GM18520 (cell line): ENCODE data around the gene EGLN1.
"Not testable (repeated sequence)": the region's sequence is repeated elsewhere in the genome, so short reads cannot be mapped to it uniquely, and the experiment has no call there.

Experiments
- ATAC-seq: cut with Tn5 transposase; IDR thresholded peaks from one replicate; pipeline ENCODE4 v1.9.1; 2021; ENCODE audit not compliant: unreplicated experiment

The EGLN1 gene

DNA sequence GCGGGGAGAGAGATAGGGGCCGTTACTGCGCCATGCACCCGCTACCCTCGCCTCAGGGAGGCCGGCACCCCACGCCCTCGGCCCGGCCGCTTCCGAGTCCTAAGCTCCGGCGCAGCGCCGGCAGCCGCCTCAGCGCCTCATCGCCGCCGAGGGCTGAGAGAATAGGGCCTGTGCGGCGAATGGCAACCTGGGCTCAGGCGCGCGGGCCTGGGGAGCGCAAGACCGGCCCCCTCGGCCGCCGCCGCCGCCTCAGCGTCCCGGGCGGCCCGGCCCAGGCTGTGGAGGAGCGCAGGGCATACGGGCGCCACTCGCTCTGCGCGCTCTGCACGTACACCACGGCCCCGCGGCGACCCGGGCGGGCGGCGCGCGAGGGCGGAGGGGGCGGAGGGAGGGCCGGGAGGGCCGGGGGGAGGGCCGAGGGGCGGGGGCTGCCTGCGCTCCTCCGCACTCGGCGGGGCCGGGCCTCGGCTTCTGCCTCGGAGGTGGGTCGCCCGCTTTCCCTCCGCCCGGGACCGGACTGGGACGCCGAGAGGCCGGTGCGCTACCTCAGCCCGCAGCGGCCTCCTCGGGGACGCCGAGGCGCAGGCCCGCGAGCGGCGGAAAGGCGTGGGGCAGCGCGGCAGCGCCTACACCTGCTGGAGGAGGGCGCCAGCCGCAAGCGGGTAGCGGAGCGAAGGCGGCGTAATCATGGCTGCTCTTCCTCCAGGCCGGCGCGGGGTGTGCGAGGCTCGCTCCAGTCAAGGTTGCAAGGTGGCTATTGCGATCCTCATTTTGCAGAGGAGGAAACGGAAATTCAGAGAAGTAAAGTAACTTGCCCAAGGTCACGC, at the start of gene EGLN1:
Gene EGLN1, minus strand, starts transcription at position 317 of the 827 bp plus-strand sequence. CDS start 399 bp downstream, outside the sequence.
- peak; percentile 68 for ATAC-seq

GRCh38 chr1:231471500-231471899, 49.4 kb upstream of the EGLN1 start:
- not testable (repeated sequence) for ATAC-seq

DNA sequence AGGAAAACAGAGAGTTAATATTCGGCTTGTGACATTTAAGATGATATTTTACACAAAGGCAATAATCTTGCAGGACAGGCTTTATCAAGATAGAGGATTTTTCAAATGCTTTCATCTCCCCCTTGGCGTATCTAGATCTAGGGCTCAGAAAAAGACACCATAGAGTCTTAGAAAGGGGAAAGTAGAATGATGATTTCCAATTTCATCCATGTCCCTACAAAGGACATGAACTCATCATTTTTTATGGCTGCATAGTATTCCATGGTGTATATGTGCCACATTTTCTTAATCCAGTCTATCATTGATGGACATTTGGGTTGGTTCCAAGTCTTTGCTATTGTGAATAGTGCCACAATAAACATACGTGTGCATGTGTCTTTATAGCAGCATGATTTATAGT, 48.9 kb upstream of the EGLN1 start:
- not testable (repeated sequence) for ATAC-seq

DNA sequence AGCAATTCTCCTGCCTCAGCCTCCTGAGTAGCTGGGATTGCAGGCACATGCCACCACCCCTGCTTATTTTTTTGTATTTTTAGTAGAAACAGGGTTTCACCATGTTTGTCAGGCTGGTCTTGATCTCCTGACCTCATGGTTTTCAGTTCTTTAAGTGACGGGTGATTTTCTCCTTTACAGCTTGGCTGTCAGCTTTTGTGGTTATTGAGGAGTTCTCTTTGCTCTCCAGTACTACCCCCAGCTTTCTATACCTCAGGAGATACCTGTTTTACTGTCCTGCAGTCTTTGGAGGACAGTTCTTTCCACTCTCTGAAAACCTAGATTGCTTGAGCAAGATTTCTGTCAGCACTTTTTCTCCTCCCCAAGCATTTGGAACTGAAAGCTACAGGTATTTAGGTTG, 45.9 kb upstream of the EGLN1 start:
- ATAC-seq = no peak

DNA sequence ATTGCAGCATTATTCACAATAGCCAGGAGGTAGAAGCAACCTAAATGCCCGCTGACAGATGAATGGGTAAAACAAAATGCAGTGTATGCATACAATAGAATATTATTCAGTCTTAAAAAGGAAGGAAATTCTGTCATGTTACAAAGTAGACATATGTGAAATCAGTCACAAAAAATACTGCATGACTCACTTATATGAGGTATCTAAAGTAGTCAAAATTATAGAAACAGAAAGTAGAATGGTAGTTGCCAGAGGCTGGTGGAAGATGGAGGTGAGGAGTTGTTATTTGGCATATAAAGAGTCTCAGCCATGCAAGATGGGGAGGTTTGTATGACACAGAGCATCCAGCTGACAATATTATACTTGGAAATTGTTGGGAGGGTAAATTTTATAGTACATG, 43.0 kb upstream of the EGLN1 start:
- no peak for ATAC-seq

DNA sequence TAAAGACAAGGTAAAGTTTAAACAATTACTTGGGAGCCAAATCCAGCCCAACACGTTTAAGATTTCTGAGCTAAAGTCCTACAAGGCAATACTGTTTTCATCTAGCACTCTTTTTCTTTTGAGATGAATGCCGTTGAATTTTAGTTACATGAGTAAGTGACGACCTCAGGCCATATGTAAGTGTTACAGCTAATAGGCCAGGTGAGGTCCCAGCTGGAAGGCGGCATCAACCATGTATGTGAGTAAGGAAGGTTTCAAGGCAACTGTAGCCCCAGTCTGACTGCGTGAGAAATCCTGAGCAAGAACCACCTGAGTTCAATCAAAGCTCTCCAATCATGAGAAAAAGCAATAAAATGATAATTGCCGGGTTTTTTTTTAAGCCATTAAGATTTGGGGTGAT, 41.5 kb upstream of the EGLN1 start:
- ATAC-seq = no peak

GRCh38 chr1:231460614-231461013, 38.5 kb upstream of the EGLN1 start:
- ATAC-seq = peak; percentile 63

DNA sequence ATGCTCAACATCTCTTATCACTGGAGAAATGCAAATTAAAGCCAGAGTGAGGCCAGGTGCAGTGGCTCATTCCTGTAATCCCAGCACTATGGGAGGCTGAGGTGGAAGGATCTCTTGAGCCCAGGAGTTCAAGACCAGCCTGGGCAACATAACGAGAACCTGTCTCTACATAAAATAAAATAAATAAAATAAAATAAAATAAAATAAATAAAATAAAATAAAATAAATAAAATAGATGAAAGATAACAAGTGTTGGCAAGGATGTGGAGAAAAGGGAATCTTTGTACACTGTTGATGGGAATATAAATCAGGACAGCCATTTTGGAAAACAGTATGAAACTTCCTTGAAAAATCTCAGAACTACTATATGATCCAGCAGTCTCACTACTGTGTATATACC, 37.4 kb upstream of the EGLN1 start:
- ATAC-seq = not testable (repeated sequence)

DNA sequence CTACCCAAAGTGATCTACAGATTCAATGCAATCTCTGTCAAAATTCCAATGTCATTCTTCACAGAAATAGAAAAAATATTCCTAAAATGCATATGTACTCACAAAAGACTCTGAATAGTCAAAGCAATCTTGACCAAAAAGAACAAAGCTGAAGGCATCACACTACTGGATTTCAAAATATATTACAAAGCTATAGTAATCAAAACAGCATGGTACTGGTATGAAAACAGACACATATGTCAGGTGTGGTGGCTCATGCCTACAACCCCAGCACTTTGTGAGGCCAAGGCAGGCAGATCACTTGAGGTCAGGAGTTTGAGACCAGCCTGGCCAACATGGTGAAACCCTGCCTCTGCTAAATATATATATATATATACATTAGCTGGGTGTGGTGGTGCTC, 35.9 kb upstream of the EGLN1 start:
- not testable (repeated sequence) for ATAC-seq

GRCh38 chr1:231454133-231454532, 32.0 kb upstream of the EGLN1 start:
- not testable (repeated sequence) for ATAC-seq

DNA sequence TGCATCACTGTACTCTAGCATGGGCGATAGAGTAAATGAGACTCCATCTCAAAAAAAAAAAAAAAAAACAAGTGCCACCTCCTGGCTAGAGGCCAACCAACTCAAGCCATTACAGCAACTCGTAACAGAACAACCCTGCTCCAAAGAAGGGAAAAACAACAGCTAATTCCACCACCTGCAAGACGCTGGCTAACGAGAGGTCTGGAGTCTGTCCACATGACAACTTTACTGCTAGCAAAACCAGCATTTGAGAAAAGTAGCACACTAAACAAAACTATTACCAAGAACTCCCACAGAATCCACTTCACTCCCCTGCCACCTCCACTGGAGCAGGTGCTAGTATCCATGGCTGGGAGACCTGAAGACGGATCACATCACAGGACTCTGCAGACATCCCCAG, 24.1 kb upstream of the EGLN1 start:
- ATAC-seq = no peak

DNA sequence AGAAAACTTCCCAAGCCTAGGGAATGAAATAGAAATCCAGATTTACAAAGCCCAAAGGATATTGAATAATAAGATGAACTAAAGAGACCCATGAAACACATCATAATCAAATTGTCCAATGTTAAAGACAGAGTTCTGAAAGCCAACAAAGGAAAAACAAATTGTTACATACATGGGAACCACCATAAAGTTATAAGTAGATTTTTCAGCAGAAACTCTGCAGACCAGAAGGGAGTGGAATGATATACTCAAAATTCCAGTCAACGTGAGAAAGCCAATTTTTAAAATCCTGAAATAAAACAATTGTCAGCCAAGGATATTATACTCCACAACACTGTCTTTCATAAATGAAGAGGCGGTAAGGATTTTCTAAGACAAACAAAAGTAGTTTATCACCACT, 22.0 kb upstream of the EGLN1 start:
- ATAC-seq = no peak

DNA sequence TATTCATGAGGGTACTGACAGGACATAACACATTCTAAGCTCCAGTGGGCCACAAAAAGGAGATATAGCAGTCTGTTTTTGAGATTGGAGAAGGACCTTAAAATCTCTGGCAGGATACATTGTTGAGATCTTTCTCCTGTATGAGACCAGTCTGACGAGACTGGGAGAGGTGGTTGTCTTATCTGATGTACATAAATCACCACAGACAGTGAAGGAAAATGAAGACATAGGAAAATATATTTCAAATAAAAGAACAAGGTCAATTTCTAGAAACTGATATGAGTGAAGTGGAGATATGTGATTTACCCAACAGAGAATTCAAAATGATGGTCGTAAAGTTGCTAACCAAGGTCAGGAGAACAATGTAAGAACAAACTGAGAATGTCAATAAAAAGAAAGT, 21.3 kb upstream of the EGLN1 start:
- no peak for ATAC-seq

GRCh38 chr1:231442735-231443134, 20.6 kb upstream of the EGLN1 start:
- no peak for ATAC-seq

GRCh38 chr1:231432996-231433395, 10.9 kb upstream of the EGLN1 start:
- no peak for ATAC-seq

GRCh38 chr1:231431665-231432415, 9.8 kb upstream of the EGLN1 start:
- no peak for ATAC-seq

DNA sequence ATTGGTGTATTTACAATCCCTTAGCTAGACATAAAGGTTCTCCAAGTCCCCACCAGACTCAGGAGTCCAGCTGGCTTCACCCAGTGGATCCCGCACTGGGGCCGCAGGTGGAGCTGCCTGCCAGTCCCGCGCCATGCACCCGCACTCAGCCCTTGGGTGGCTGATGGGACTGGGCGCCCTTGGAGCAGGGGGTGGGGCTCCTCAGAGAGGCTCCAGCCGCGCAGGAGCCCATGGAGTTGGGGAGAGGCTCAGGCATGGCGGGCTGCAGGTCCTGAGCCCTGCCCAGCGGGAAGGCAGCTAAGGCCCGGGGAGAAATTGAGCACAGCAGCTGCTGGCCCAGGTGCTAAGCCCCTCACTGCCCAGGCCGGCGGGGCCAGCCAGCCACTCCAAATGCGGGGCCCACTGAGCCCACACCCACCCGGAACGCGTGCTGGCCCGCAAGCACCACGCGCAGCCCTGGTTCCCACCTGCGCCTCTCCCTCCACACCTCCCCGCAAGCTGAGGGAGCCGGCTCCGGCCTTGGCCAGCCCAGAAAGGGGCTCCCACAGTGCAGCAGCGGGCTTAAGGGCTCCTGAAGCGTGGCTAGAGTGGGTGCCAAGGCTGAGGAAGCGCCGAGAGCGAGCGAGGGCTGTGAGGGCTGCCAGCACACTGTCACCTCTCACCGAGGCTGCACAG, 8.7 kb upstream of the EGLN1 start:
- ATAC-seq = not testable (repeated sequence)

GRCh38 chr1:231428377-231428776, 6.3 kb upstream of the EGLN1 start:
- ATAC-seq = no peak

GRCh38 chr1:231424950-231425805, 3.1 kb upstream of the EGLN1 start:
- ATAC-seq = no peak

DNA sequence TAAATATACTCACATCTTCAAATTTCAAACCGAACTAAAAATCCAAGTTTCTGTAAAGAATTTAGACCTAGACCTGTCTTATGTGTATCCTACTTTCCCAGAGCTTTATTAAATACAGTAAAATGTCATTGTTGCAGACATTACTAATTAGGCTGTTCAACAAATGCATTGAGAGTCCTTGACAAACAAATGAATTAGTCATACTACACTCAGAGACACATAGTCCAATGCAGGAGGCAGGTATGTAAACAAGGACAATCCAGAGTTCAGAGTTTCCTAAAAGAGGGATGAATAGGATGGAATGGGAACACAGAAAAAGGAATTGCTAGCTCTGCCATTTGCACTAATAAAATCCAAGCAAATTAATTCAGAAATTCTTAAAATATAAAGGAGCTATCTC, 1.6 kb upstream of the EGLN1 start:
- no peak for ATAC-seq
